B cell (primary cell): ENCODE data around the gene LRRC72. TPM values are rescaled to one million over a fixed set of nuclear protein-coding genes. Genes with fewer than 3 reads are reported as not detected.
"Not testable (repeated sequence)": the region's sequence is repeated elsewhere in the genome, so short reads cannot be mapped to it uniquely, and the experiment has no call there.

Source experiments
- ATAC-seq: fragments of 200-7000 bp; cut with Tn5 transposase; one replicate; pipeline ENCODE4 v1.10.0; 2021; ENCODE audit warnings: low read depth, mild to moderate bottlenecking, moderate number of reproducible peaks, moderate library complexity
- CTCF ChIA-PET: fragments of 350-600 bp; sonication (Branson Sonifier 250); formaldehyde crosslinking; loops from one replicate; lab custom pipeline; 2021; ENCODE audit warnings: antibody characterized with exemption, inconsistent platforms; lab: Charles Lee
- POLR2A ChIA-PET: fragments of 350-600 bp; sonication (Branson Sonifier 250); formaldehyde crosslinking; loops from one replicate; lab custom pipeline; 2021; ENCODE audit warnings: antibody characterized with exemption; lab: Charles Lee
- DNase-seq: peaks from one replicate; pipeline ENCODE4 v3.0.0; 2013
- H2AFZ ChIP-seq: 2 replicates; pipeline ENCODE4 v1.6.1; 2012; ENCODE audit warnings: mild to moderate bottlenecking, low read depth, low read length; ENCODE audit not compliant: insufficient read depth, poor library complexity, severe bottlenecking
- H3K27ac ChIP-seq, 2 donors: 1 replicate in 1 of 2; 2 replicates in 1 of 2; pipeline ENCODE4 v1.5.1; 2012 to 2013; ENCODE audit warnings: low read length in 2 of 2, mild to moderate bottlenecking in 2 of 2, moderate library complexity in 1 of 2
- H3K27me3 ChIP-seq, 4 experiments: fragments of 200-600 bp in 1 of 4; sonication (generic) in 1 of 4; replicated peaks in 1 of 4; 1 replicate in 2 of 4; 2 replicates in 2 of 4; pipeline versions ENCODE4 v1.6.1 to v1.7.0; 2013 to 2016; ENCODE audit warnings: low read length in 3 of 4, mild to moderate bottlenecking in 2 of 4, mixed read lengths in 1 of 4, moderate library complexity in 1 of 4; ENCODE audit not compliant: insufficient read depth in 4 of 4, control insufficient read depth in 3 of 4; ENCODE audit errors: control extremely low read depth in 1 of 4
- H3K36me3 ChIP-seq, 2 experiments: replicated peaks in 1 of 2; 1 replicate in 1 of 2; 2 replicates in 1 of 2; pipeline versions ENCODE4 v1.6.1 to v1.7.1; 2013; ENCODE audit warnings: low read length in 1 of 2; ENCODE audit not compliant: insufficient read depth in 2 of 2, control insufficient read depth in 1 of 2; ENCODE audit errors: control extremely low read depth in 1 of 2, extremely low read depth in 1 of 2
- H3K4me1 ChIP-seq, 2 donors: fragments of 200-600 bp in 1 of 2; sonication (generic) in 1 of 2; 1 replicate in 1 of 2; 2 replicates in 1 of 2; pipeline versions ENCODE4 v1.5.1 to v1.6.1; 2013 to 2017; ENCODE audit warnings: low read length in 2 of 2; ENCODE audit not compliant: control insufficient read depth in 2 of 2, insufficient read depth in 2 of 2
- H3K4me2 ChIP-seq: replicated peaks from 2 replicates; pipeline ENCODE3; 2012; ENCODE audit warnings: mild to moderate bottlenecking, low read depth, low read length; ENCODE audit not compliant: poor library complexity, severe bottlenecking
- H3K4me3 ChIP-seq, 5 experiments: fragments of 200-600 bp in 1 of 5; sonication (generic) in 1 of 5; 1 replicate in 3 of 5; 2 replicates in 2 of 5; pipeline versions ENCODE4 v1.5.1 to v1.7.0; 2011 to 2016; ENCODE audit warnings: low read length in 4 of 5, mild to moderate bottlenecking in 4 of 5, low read depth in 2 of 5, control low read depth in 1 of 5, moderate library complexity in 1 of 5; ENCODE audit not compliant: insufficient read depth in 1 of 5; ENCODE audit errors: control extremely low read depth in 1 of 5, extremely low read depth in 1 of 5
- H3K79me2 ChIP-seq: fragments of 200-600 bp; sonication (generic); one replicate; pipeline ENCODE4 v1.6.0; 2016; ENCODE audit warnings: low read length; ENCODE audit not compliant: control insufficient read depth, insufficient read depth
- H3K9ac ChIP-seq: fragments of 200-600 bp; sonication (generic); 2 replicates; pipeline ENCODE4 v1.6.1; 2017; ENCODE audit warnings: mild to moderate bottlenecking, low read length, moderate library complexity
- H3K9me3 ChIP-seq, 3 donors: one replicate each; pipeline versions ENCODE4 v1.6.1 to v1.7.1; 2013; ENCODE audit warnings: low read length in 2 of 3; ENCODE audit not compliant: control insufficient read depth in 2 of 3, insufficient read depth in 1 of 3; ENCODE audit errors: control extremely low read depth in 1 of 3
- H4K20me1 ChIP-seq: 2 replicates; pipeline ENCODE4 v1.6.0; 2012; ENCODE audit warnings: mild to moderate bottlenecking, low read length; ENCODE audit not compliant: insufficient read depth, control insufficient read depth, poor library complexity, severe bottlenecking
- H3K27ac Mint-ChIP-seq: one replicate; pipeline ENCODE4 v1.8.0; 2021; ENCODE audit warnings: mixed read lengths
- H3K27me3 Mint-ChIP-seq: one replicate; pipeline ENCODE4 v1.8.0; 2021; ENCODE audit warnings: mixed read lengths
- H3K4me1 Mint-ChIP-seq: one replicate; pipeline ENCODE4 v1.8.0; 2021; ENCODE audit warnings: mixed read lengths
- H3K4me3 Mint-ChIP-seq: one replicate; pipeline ENCODE4 v1.8.0; 2021; ENCODE audit warnings: mixed read lengths
- H3K9me3 Mint-ChIP-seq: one replicate; pipeline ENCODE4 v1.8.0; 2022; ENCODE audit warnings: mixed read lengths; ENCODE audit not compliant: insufficient read depth
- EZH2 ChIP-seq: IDR thresholded peaks from 2 replicates; pipeline ENCODE4 v1.6.1; 2012; ENCODE audit warnings: borderline replicate concordance, low read depth, mild to moderate bottlenecking, moderate library complexity, low read length; ENCODE audit not compliant: insufficient read depth, poor library complexity, severe bottlenecking
- WGBS: methylation state at CpG from one replicate; pipeline ENCODE4 v1.1.5; 2013; ENCODE audit warnings: missing lambda C conversion rate; ENCODE audit not compliant: insufficient coverage; 5-methylcytosine and 5-hydroxymethylcytosine counted together
- intact Hi-C: fragments of 100-400 bp; cut with micrococcal nuclease; formaldehyde crosslinking; loops from one replicate; pipeline ENCODE4 v1.10.0; 2022
- polyA plus RNA-seq: library from polyadenylated mRNA; depleted of rRNA; stranded (reverse); fragments of >200 nt; gene quantifications from 2 replicates; pipeline ENCODE4 v1.2.3, GENCODE V29; 2012
- total RNA-seq, 2 donors: library from RNA; stranded (reverse); fragments of 120-200 nt in 1 of 2; gene quantifications; 1 replicate in 1 of 2; 2 replicates in 1 of 2; pipeline versions ENCODE4 v1.2.3 to v1.2.4, GENCODE V29; 2013 to 2022
- TF ChIP-seq, protein P1 (sequence below): fragments of 200-600 bp; IDR thresholded peaks from one replicate; pipeline ENCODE4 v1.8.0; 2022; ENCODE audit warnings: antibody characterized with exemption, mild to moderate bottlenecking

The LRRC72 gene
- total and polyA plus RNA-seq, 2 donors (not counting 1 experiment from before 2014, with no cell fraction given), result not detected

GRCh38 chr7:16594676-16595075 lies 68.1 kb downstream of the LRRC72 start:
- H3K79me2 ChIP-seq, result no peaks in the 10 kb centered on the region
- TF ChIP-seq EZH2, result no peak
- TF ChIP-seq, protein P1, sequence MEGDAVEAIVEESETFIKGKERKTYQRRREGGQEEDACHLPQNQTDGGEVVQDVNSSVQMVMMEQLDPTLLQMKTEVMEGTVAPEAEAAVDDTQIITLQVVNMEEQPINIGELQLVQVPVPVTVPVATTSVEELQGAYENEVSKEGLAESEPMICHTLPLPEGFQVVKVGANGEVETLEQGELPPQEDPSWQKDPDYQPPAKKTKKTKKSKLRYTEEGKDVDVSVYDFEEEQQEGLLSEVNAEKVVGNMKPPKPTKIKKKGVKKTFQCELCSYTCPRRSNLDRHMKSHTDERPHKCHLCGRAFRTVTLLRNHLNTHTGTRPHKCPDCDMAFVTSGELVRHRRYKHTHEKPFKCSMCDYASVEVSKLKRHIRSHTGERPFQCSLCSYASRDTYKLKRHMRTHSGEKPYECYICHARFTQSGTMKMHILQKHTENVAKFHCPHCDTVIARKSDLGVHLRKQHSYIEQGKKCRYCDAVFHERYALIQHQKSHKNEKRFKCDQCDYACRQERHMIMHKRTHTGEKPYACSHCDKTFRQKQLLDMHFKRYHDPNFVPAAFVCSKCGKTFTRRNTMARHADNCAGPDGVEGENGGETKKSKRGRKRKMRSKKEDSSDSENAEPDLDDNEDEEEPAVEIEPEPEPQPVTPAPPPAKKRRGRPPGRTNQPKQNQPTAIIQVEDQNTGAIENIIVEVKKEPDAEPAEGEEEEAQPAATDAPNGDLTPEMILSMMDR, result no peak
- H2AFZ ChIP-seq, result no peak overlapping the region
- H3K4me1 ChIP-seq, result no peaks in the 10 kb centered on the region
- H3K9ac ChIP-seq, result no peak overlapping the region
- ChIA-PET POLR2A (no interaction called here), CTCF (interaction anchor here (1.4 kb wide), 1 partner anchor 31 kb away, joined by 6 read pairs; no protein-coding TSS in a partner anchor)
- Mint-ChIP-seq H3K27ac (no peak overlapping the region), H3K4me3 (no peak overlapping the region), H3K27me3 (no peaks in the 10 kb centered on the region), H3K9me3 (no peaks in the 10 kb centered on the region), H3K4me1 (no peaks in the 10 kb centered on the region)
- no peak overlapping the region for H3K4me3 ChIP-seq
- H3K4me2 ChIP-seq, result no peak overlapping the region
- H3K36me3 ChIP-seq, result peaks cover 0 to 6% of the 10 kb centered on the region in 2 experiments
- WGBS, result no CpG with 5 or more reads among the region's 1 CpG
- no peak overlapping the region for H3K27ac ChIP-seq
- intact Hi-C loops, result no loop called here
- no peaks in the 10 kb centered on the region for H3K27me3 ChIP-seq
- ATAC-seq, result no peak
- no peaks in the 10 kb centered on the region for H4K20me1 ChIP-seq
- DNase-seq, result no peak
- H3K9me3 ChIP-seq, result no peaks in the 10 kb centered on the region

DNA sequence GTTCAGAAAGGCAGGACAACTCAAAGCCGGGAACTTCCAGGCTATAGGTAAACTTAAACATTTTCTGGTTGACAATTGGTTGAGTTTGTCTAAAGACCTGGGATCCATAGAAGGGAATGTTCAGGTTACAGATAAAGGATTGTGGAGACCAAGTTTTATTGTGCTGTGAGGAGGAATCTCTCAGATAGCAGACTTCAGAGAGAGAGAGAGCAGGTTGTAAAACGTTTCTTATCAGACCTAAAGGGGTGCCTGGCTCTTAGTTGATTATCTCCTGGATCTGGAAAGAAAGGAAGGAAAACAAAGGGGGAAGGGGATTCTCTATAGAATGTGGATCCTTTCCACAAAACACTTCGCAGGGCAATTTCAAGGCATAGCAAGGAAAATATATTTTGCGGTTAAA lies 69.0 kb downstream of the LRRC72 start:
- H3K36me3 ChIP-seq, H3K4me3 ChIP-seq, H4K20me1 ChIP-seq, H3K9ac ChIP-seq, H3K9me3 Mint-ChIP-seq, H3K4me1 Mint-ChIP-seq, H3K79me2 ChIP-seq, POLR2A ChIA-PET, CTCF ChIA-PET, H3K4me3 Mint-ChIP-seq, H3K27me3 ChIP-seq, H3K9me3 ChIP-seq, H3K27me3 Mint-ChIP-seq, H3K27ac Mint-ChIP-seq, H3K4me1 ChIP-seq, H3K4me2 ChIP-seq, H2AFZ ChIP-seq, intact Hi-C loops, ATAC-seq, DNase-seq, H3K27ac ChIP-seq: not testable (repeated sequence)
- no CpG with 5 or more reads among the region's 4 CpGs for WGBS
